Keratinocyte (primary cell): Measurements from ENCODE around the gene PARD3. TPM values are rescaled to one million over a fixed set of nuclear protein-coding genes. Genes with fewer than 3 reads are reported as not detected.

Source experiments
- DNase-seq: peaks from one replicate; pipeline ENCODE4 v3.0.0-alpha.2; 2011; ENCODE audit warnings: low read depth, missing footprints, low spot score
- FAIRE-seq: peaks from 2 replicates; lab custom pipeline; 2011; peaks lifted over from hg19 to GRCh38; lab: Jason Lieb, UNC
- H2AFZ ChIP-seq: 2 replicates; pipeline ENCODE4 v1.6.0; 2012; ENCODE audit warnings: low read length, control low read depth, inconsistent platforms; ENCODE audit not compliant: control insufficient read depth
- H3K27ac ChIP-seq: 2 replicates; pipeline ENCODE4 v1.5.1; 2011; ENCODE audit warnings: low read length; ENCODE audit not compliant: control insufficient read depth, insufficient read depth
- H3K27me3 ChIP-seq: 3 replicates; pipeline ENCODE4 v1.6.0; 2011; ENCODE audit warnings: low read length; ENCODE audit not compliant: control insufficient read depth, insufficient read depth; ENCODE audit errors: extremely low read depth
- H3K36me3 ChIP-seq, 2 experiments: 2 replicates in 1 of 2; 3 replicates in 1 of 2; pipeline ENCODE4 v1.5.1; 2011; ENCODE audit warnings: low read length in 2 of 2, mild to moderate bottlenecking in 1 of 2; ENCODE audit not compliant: control insufficient read depth in 2 of 2, insufficient read depth in 2 of 2; ENCODE audit errors: extremely low read depth in 1 of 2
- H3K4me1 ChIP-seq: 3 replicates; pipeline ENCODE4 v1.5.1; 2011; ENCODE audit warnings: low read length; ENCODE audit not compliant: control insufficient read depth, insufficient read depth; ENCODE audit errors: extremely low read depth
- H3K4me2 ChIP-seq: 3 replicates; pipeline ENCODE4 v1.6.0; 2011; ENCODE audit warnings: low read depth, low read length; ENCODE audit not compliant: control insufficient read depth, insufficient read depth; ENCODE audit errors: extremely low read depth
- H3K4me3 ChIP-seq, 3 experiments: fragments of 200-600 bp in 1 of 3; sonication (generic) in 1 of 3; 2 replicates in 2 of 3; 3 replicates in 1 of 3; pipeline ENCODE4 v1.5.1; 2011 to 2016; ENCODE audit warnings: low read length in 3 of 3, mild to moderate bottlenecking in 3 of 3, control low read depth in 2 of 3, inconsistent platforms in 1 of 3, low read depth in 1 of 3, mixed read lengths in 1 of 3, mixed run types in 1 of 3, moderate library complexity in 1 of 3; ENCODE audit not compliant: control insufficient read depth in 2 of 3, insufficient read depth in 2 of 3; ENCODE audit errors: extremely low read depth in 1 of 3
- H3K79me2 ChIP-seq: 2 replicates; pipeline ENCODE4 v1.6.0; 2012; ENCODE audit warnings: low read length; ENCODE audit not compliant: control insufficient read depth, insufficient read depth
- H3K9ac ChIP-seq: 3 replicates; pipeline ENCODE4 v1.6.0; 2011; ENCODE audit warnings: low read length; ENCODE audit not compliant: control insufficient read depth, insufficient read depth; ENCODE audit errors: extremely low read depth
- H3K9me1 ChIP-seq: 3 replicates; pipeline ENCODE4 v1.6.0; 2011; ENCODE audit warnings: low read length; ENCODE audit not compliant: control insufficient read depth, insufficient read depth; ENCODE audit errors: extremely low read depth
- H3K9me3 ChIP-seq: 2 replicates; pipeline ENCODE4 v1.5.1; 2012; ENCODE audit warnings: low read depth, low read length; ENCODE audit not compliant: control insufficient read depth
- H4K20me1 ChIP-seq: 3 replicates; pipeline ENCODE4 v1.6.0; 2011; ENCODE audit warnings: low read length; ENCODE audit not compliant: control insufficient read depth, insufficient read depth; ENCODE audit errors: extremely low read depth
- CTCF ChIP-seq, 3 experiments: IDR thresholded peaks in 1 of 3; conservative IDR thresholded peaks in 1 of 3; optimal IDR thresholded peaks in 1 of 3; 2 replicates in 2 of 3; 3 replicates in 1 of 3; pipeline versions ENCODE3 to v1.5.1; 2011; ENCODE audit warnings: low read length in 3 of 3, mild to moderate bottlenecking in 3 of 3, moderate library complexity in 2 of 3, control low read depth in 1 of 3, inconsistent platforms in 1 of 3; ENCODE audit not compliant: insufficient read depth in 2 of 3; ENCODE audit errors: extremely low read depth in 1 of 3
- EZH2 ChIP-seq: IDR thresholded peaks from one replicate; pipeline ENCODE4 v1.6.1; 2012; ENCODE audit warnings: inconsistent platforms, mild to moderate bottlenecking, low read length, moderate library complexity
- dilution Hi-C: fragments of 300-500 bp; cut with MboI; formaldehyde crosslinking; loops from one replicate; pipeline ENCODE4 v1.7.0; 2020; ENCODE audit warnings: low sequenced_read_pairs; ENCODE audit not compliant: extremely low pct_ligation_motif_present
- polyA plus RNA-seq, 5 experiments: library from polyadenylated mRNA; depleted of rRNA in 3 of 5; stranded (reverse) in 3 of 5; stranded (forward) in 1 of 5; unstranded in 1 of 5; fragments of >200 nt; gene quantifications; 1 replicate in 1 of 5; 2 replicates in 3 of 5; 3 replicates in 1 of 5; pipeline versions ENCODE4 v1.2.1 to v1.2.3, GENCODE V29; 2011 to 2012; ENCODE audit warnings: missing spikeins in 2 of 5, low read depth in 1 of 5, low replicate concordance in 1 of 5

Gene PARD3
- polyA plus RNA-seq, 1 donor (not counting 4 experiments of a cell fraction or from before 2014, with no cell fraction given): 46.4 TPM

- no peak for DNase-seq
- Histone ChIP-seq H3K27me3 (no peaks in the 10 kb centered on the region), H3K4me2 (no peak overlapping the region), H2AFZ (no peak overlapping the region), H3K36me3 (peaks cover 0 to 3% of the 10 kb centered on the region in 2 experiments), H4K20me1 (no peaks in the 10 kb centered on the region), H3K79me2 (peaks cover 19% of the 10 kb centered on the region), H3K27ac (no peak overlapping the region), H3K9me3 (no peaks in the 10 kb centered on the region), H3K9ac (no peak overlapping the region), H3K4me1 (peaks cover 8% of the 10 kb centered on the region), H3K4me3 (no peak overlapping the region), H3K9me1 (no peaks in the 10 kb centered on the region)
- dilution Hi-C loops: no loop called here
- no peak for FAIRE-seq
- TF ChIP-seq EZH2 (no peak), CTCF (optimal IDR thresholded peaks at IDR 0.05 in 1 of 3, IDR thresholded peaks at IDR 0.05 in 1 of 3, conservative IDR thresholded peaks at IDR 0.05 in 1 of 3; ENCODE audit: extremely low read depth in 1 of 3, insufficient read depth in 2 of 3, low read length in 3 of 3) (no peak)
Observed at GRCh38 chr10:34629084-34629483, 186.0 kb downstream of the PARD3 start.

GRCh38 chr10:34628174-34628796 is 186.8 kb downstream of the PARD3 start:
- dilution Hi-C loops: no loop called here

More at GRCh38 chr10:34628174-34628796, 186.8 kb downstream of the PARD3 start:
- no peaks in the 10 kb centered on the region for H4K20me1 ChIP-seq
- no peaks in the 10 kb centered on the region for H3K9me3 ChIP-seq
- FAIRE-seq (no peak), DNase-seq (no peak)
- no peak overlapping the region for H3K4me3 ChIP-seq
- peaks cover 8% of the 10 kb centered on the region for H3K4me1 ChIP-seq
- H3K4me2 ChIP-seq: no peak overlapping the region
- H3K9me1 ChIP-seq: no peaks in the 10 kb centered on the region
- H3K27me3 ChIP-seq: no peaks in the 10 kb centered on the region
- H2AFZ ChIP-seq: no peak overlapping the region
- H3K79me2 ChIP-seq: peaks cover 17% of the 10 kb centered on the region
- H3K27ac ChIP-seq: no peak overlapping the region
- H3K9ac ChIP-seq: no peak overlapping the region
- TF ChIP-seq CTCF (optimal IDR thresholded peaks at IDR 0.05 in 1 of 3, IDR thresholded peaks at IDR 0.05 in 1 of 3, conservative IDR thresholded peaks at IDR 0.05 in 1 of 3; ENCODE audit: extremely low read depth in 1 of 3, insufficient read depth in 2 of 3, low read length in 3 of 3): no peak
- no peak for TF ChIP-seq EZH2
- H3K36me3 ChIP-seq: peaks cover 0 to 3% of the 10 kb centered on the region in 2 experiments
